Measurements from ENCODE around the gene CLCN4. TPM values are rescaled to one million over a fixed set of nuclear protein-coding genes. Genes with fewer than 3 reads are reported as not detected.

CLCN4 gene
- total RNA-seq, 4 donors from 2014 or later, result 1.2 to 3.9 (median 2.3) TPM

DNA sequence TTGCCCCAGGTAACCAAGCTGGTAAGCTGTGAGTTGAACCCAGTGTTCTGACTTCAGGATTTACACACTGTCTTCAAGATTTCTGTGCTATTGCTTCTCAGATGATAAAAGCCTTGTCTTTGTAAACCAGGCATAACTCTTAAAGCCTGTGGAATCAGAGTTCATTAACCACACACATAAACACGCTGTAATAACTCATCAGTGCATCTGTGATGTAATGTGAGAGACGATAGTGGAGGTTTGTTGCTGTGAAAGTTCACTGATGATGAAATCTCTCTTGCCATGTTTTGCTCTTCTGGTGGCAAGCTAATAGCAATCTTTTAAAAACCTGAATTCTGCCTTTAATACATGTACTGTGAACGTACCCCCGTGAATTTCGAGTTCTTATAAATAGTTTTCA lies 41.5 kb downstream of the CLCN4 start:
- ATAC-seq (ENCODE audit: low FRiP score) (no peak), DNase-seq (ENCODE audit: low spot score) (no peak)
- no peak for TF ChIP-seq CTCF (IDR thresholded peaks at IDR 0.05)

GRCh38 chrX:10199212-10199611 lies 42.4 kb downstream of the CLCN4 start:
- no peak for ATAC-seq (ENCODE audit: low FRiP score)
- no peak for TF ChIP-seq CTCF (IDR thresholded peaks at IDR 0.05)
- DNase-seq (ENCODE audit: low spot score), result no peak

GRCh38 chrX:10203617-10204016 lies 46.8 kb downstream of the CLCN4 start:
- ATAC-seq (ENCODE audit: low FRiP score) (no peak), DNase-seq (ENCODE audit: low spot score) (no peak)

GRCh38 chrX:10206317-10206716 lies 49.5 kb downstream of the CLCN4 start:
- DNase-seq (ENCODE audit: low spot score), result no peak
- ATAC-seq (ENCODE audit: low FRiP score), result no peak
- TF ChIP-seq CTCF (IDR thresholded peaks at IDR 0.05), result no peak

More at GRCh38 chrX:10203617-10204016, 46.8 kb downstream of the CLCN4 start:
- TF ChIP-seq CTCF (IDR thresholded peaks at IDR 0.05), result no peak

DNA sequence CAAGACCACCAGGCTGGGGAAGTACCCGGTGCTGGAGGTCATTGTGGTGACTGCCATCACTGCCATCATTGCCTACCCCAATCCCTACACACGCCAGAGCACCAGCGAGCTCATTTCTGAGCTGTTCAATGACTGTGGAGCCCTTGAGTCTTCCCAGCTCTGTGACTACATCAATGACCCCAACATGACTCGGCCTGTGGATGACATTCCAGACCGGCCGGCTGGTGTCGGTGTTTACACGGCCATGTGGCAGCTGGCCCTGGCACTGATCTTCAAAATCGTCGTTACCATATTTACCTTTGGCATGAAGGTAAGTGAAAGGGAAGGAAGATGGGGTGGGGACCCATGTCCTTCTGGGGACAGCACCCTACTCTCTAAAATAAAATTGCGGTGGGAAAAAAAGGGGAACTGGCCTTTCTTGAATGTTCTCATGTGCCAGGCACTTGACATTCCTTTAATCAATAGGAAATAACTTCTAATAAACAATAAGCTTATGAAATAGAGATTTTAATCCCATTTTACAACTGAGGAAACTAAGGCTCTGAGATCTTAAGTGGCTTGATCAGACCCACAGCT lies 51.6 kb downstream of the CLCN4 start:
- no peak for TF ChIP-seq CTCF (IDR thresholded peaks at IDR 0.05)
- no peak for ATAC-seq (ENCODE audit: low FRiP score)
- DNase-seq (ENCODE audit: low spot score), result no peak

- no peak for TF ChIP-seq CTCF (IDR thresholded peaks at IDR 0.05)
- ATAC-seq (ENCODE audit: low FRiP score), result no peak
- DNase-seq (ENCODE audit: low spot score), result no peak
Measured at GRCh38 chrX:10208953-10209352, 52.2 kb downstream of the CLCN4 start.

DNA sequence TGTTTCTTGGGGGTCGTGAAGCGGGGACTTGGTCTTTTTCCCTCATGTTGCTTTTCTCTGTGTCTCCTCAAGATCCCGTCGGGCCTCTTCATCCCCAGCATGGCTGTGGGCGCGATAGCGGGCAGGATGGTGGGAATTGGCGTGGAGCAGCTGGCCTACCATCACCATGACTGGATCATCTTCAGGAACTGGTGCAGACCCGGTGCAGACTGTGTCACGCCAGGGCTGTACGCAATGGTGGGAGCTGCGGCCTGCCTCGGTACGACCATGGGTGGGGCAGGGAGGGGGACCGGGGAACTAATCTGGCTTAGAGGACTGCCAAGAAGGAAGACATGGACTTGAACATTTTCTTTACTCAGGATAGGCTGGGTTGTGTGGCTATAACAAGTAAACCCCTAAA lies 55.6 kb downstream of the CLCN4 start:
- no peak for TF ChIP-seq CTCF (IDR thresholded peaks at IDR 0.05)
- no peak for ATAC-seq (ENCODE audit: low FRiP score)
- DNase-seq (ENCODE audit: low spot score), result no peak

Measured in omental fat pad (tissue), 4 donors.